Measurements from ENCODE around the gene HAUS3.
"Not testable (repeated sequence)": the region's sequence is repeated elsewhere in the genome, so short reads cannot be mapped to it uniquely, and the experiment has no call there.

The HAUS3 gene

GRCh38 chr4:2275546-2276251 is 33.8 kb upstream of the HAUS3 start:
- no peak for DNase-seq

GRCh38 chr4:2275044-2275397 is 33.1 kb upstream of the HAUS3 start:
- DNase-seq = not testable (repeated sequence)

GRCh38 chr4:2274320-2275043 is 32.6 kb upstream of the HAUS3 start:
- DNase-seq = no peak

GRCh38 chr4:2273657-2274319 is 31.9 kb upstream of the HAUS3 start:
- DNase-seq = no peak

- no peak for DNase-seq
These were observed 31.3 kb upstream of the HAUS3 start for GRCh38 chr4:2273221-2273620.

GRCh38 chr4:2272828-2273120 is 30.9 kb upstream of the HAUS3 start:
- no peak for DNase-seq

- DNase-seq = no peak
These were observed 30.3 kb upstream of the HAUS3 start for GRCh38 chr4:2272026-2272827.

- DNase-seq = no peak
These were observed 29.5 kb upstream of the HAUS3 start for GRCh38 chr4:2271279-2272025.

- DNase-seq = no peak
These were observed 28.6 kb upstream of the HAUS3 start for GRCh38 chr4:2270341-2271165.

- DNase-seq = no peak
These were observed 27.8 kb upstream of the HAUS3 start for GRCh38 chr4:2269618-2270163.

GRCh38 chr4:2269206-2269531 is 27.2 kb upstream of the HAUS3 start:
- DNase-seq = no peak

GRCh38 chr4:2268357-2269205 is 26.7 kb upstream of the HAUS3 start:
- DNase-seq = no peak

- DNase-seq = no peak
These were observed 25.9 kb upstream of the HAUS3 start for GRCh38 chr4:2267841-2268240.

GRCh38 chr4:2267320-2267811 is 25.4 kb upstream of the HAUS3 start:
- no peak for DNase-seq

GRCh38 chr4:2266821-2267220 is 24.9 kb upstream of the HAUS3 start:
- no peak for DNase-seq

GRCh38 chr4:2266181-2266580 is 24.3 kb upstream of the HAUS3 start:
- no peak for DNase-seq

GRCh38 chr4:2265113-2266110 is 23.5 kb upstream of the HAUS3 start:
- DNase-seq = no peak

GRCh38 chr4:2264481-2265041 is 22.6 kb upstream of the HAUS3 start:
- no peak for DNase-seq

- DNase-seq = peak; percentile 30
These were observed 22.0 kb upstream of the HAUS3 start for GRCh38 chr4:2263926-2264321.
